GM12872 (cell line): Measurements from ENCODE around the gene CELF2.

Experiments
- CTCF ChIP-seq: IDR thresholded peaks from 3 replicates; pipeline ENCODE4 v1.5.1; 2011; ENCODE audit warnings: low read depth, mild to moderate bottlenecking, low read length, moderate library complexity; ENCODE audit not compliant: insufficient read depth

The CELF2 gene

GRCh38 chr10:11358011-11358410 lies 340.3 kb downstream of the CELF2 start:
- TF ChIP-seq CTCF: no peak

DNA sequence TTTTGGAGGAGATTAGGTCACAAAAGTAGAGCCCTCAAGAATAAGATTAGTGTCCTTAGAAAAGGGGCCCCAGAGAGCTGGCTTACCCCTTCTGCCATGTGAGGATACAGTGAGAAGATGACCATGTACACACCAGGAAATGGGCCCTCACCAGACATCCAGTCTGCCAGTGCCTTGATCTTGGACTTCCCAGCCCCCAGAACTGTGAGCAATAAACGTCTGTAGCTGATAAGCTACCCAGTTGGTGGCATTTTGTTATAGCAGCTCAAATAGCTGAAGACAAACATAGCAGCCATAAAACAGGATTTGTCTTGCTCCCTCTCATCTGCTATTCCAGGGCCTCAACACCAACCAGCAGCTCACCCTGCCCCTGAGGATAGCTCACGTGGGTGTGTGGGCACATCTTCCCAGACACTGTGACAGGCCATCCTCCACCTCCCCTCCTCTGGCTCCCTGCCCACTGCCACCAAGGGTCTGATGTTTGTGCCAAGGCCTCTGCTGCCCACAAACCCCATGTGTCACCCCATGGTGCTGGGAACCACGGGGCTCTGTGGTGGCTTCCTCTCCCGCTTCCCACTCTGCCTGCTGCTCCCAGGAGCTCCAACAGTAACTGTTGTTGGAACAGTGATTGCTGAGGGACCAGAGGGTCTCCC lies 341.4 kb downstream of the CELF2 start:
- TF ChIP-seq CTCF: no peak

- no peak for TF ChIP-seq CTCF
Measured at GRCh38 chr10:11359869-11360268, 342.2 kb downstream of the CELF2 start.

GRCh38 chr10:11363497-11363896 lies 345.8 kb downstream of the CELF2 start:
- no peak for TF ChIP-seq CTCF

DNA sequence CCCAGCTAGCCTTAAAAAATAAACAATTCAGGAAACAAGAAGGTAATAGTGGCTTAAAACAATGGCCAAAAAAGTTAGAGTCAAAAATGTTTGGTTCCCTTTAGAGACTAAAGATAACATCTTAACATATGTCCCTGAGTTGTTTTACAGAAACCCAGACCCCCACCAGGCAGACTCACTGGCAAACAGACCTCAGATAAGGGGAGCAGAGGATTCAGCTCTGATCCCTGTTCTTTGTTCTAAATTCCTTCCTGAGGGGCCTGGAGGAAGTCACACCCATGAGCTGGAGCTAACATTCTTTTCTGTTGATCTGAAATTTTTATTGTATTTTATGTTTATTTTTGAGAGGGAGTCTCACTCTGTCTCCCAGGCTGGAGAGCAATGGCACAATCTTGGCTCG lies 346.6 kb downstream of the CELF2 start:
- TF ChIP-seq CTCF: no peak

DNA sequence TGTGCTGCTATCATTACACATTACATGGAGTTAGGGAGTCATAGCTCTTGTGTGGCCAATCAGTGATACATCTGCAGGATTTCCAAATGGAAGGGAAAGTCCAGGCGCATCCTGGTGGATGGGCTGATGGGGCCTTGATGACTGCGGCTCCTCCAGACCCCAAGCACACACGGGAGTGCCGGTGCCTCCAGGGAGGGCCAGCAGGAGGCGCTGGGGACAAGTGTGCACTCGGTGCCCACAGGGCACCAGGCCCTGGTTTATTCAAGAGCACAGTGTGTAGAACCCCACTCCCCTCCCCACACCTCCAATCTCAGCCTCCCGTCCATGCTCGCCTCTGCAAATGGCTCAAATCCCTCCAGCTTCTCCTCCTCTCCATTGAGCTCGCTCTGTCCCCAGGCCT lies 349.8 kb downstream of the CELF2 start:
- peak; percentile 31; the same call in 2 of the 3 replicates for TF ChIP-seq CTCF

DNA sequence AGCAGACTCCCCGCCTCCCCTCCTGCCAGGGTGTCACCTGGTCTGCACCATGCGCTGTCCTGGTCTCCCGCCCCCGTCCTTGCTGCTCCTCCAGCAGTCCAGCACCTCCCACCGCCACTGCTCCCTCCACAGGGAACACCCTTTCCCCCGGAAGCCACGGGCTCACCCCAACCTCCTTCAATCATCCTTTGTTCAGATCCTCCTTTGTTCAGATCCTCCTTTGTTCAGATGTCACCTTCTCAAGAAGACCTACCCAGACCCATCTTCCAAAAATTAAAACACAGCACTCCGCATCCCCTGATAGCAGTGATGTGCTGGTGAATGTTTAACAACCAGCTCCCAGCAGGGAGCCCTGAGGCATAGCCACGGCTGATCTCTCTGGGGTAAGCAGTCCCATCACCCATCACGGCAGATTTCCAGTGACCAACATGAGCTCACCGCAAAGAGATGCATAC lies 356.1 kb downstream of the CELF2 start:
- TF ChIP-seq CTCF: no peak
